Right lobe of liver (tissue), 4 donors: ENCODE results near the gene BBLN.

Experiments used
- CTCF ChIP-seq, 4 donors: fragments of 200-600 bp in 3 of 4; fragments of 450-650 bp in 1 of 4; IDR thresholded peaks; one replicate each; pipeline versions ENCODE4 v1.5.1 to v1.8.0; 2016 to 2022; ENCODE audit warnings: antibody characterized with exemption in 4 of 4, mild to moderate bottlenecking in 2 of 4
- POLR2A ChIP-seq: fragments of 450-650 bp; IDR thresholded peaks from one replicate; pipeline ENCODE4 v1.6.1; 2017; ENCODE audit warnings: antibody characterized with exemption, mild to moderate bottlenecking
- donor health status: DM: no; HTN: no; CAD: no.
- donor health status: DM: no; HTN: no; CAD: no.
- donor health status: DM: no; HTN: yes; CAD: no.

- TF ChIP-seq POLR2A (no peak), CTCF (IDR thresholded peaks at IDR 0.05) (no peak)
Measured at GRCh38 chr9:128153947-128154695, 5.9 kb upstream of the BBLN start.
